Measurements from ENCODE around the gene REXO1. TPM values are rescaled to one million over a fixed set of nuclear protein-coding genes. Genes with fewer than 3 reads are reported as not detected.
"Not testable (repeated sequence)": the region's sequence is repeated elsewhere in the genome, so short reads cannot be mapped to it uniquely, and the experiment has no call there.

The REXO1 gene
- total RNA-seq, 1 experiment from 2014 or later = 52.1 TPM

- Histone ChIP-seq H3K36me3 (ENCODE audit: control insufficient read depth, insufficient read depth, low read length) (peaks cover 4% of the 10 kb centered on the region; the same call in 1 of the 2 replicates), H3K4me1 (ENCODE audit: control insufficient read depth, insufficient read depth, low read length) (peaks cover 26% of the 10 kb centered on the region), H3K27me3 (ENCODE audit: control insufficient read depth, insufficient read depth, low read length) (no peaks in the 10 kb centered on the region), H3K4me3 (ENCODE audit: low read depth in 2 of 2, low read length in 2 of 2) (no peak overlapping the region), H3K9me3 (ENCODE audit: control insufficient read depth, insufficient read depth, low read depth, low read length) (no peaks in the 10 kb centered on the region), H3K27ac (ENCODE audit: low read length) (no peak overlapping the region)
- intact Hi-C loops (cut with micrococcal nuclease; ENCODE audit: unreplicated experiment) (no loop called here), in situ Hi-C loops (cut with HindIII; ENCODE audit: low pct_unique_long_range_greater_than_20kb, low sequenced_read_pairs) (no loop called here)
- no peak for ATAC-seq
- no peak for DNase-seq (ENCODE audit: low read depth, low spot score)
- ChIA-PET CTCF (no interaction called here), POLR2A (no interaction called here)
- no TSS peak for BruUV-seq (replicated peaks)
- no peak for TF ChIP-seq TCF7L2 (IDR thresholded peaks at IDR 0.05; ENCODE audit: low read depth, low read length)
- no peak for TF ChIP-seq POLR2AphosphoS5 (IDR thresholded peaks at IDR 0.05; ENCODE audit: low read depth, low read length)
- no peak for TF ChIP-seq CTCF (IDR thresholded peaks at IDR 0.05)
- no peak for TF ChIP-seq SIN3A (IDR thresholded peaks at IDR 0.05; ENCODE audit: borderline replicate concordance, insufficient read depth, low read depth, low read length)
- no peak for TF ChIP-seq REST (IDR thresholded peaks at IDR 0.05; ENCODE audit: insufficient read depth in 1 of 2, low read depth in 2 of 2, low read length in 1 of 2)
Measured at GRCh38 chr19:1880611-1881392, 32.5 kb upstream of the REXO1 start.

GRCh38 chr19:1879982-1880381 is 31.7 kb upstream of the REXO1 start:
- H3K36me3 ChIP-seq (ENCODE audit: control insufficient read depth, insufficient read depth, low read length); POLR2A ChIA-PET; DNase-seq (ENCODE audit: low read depth, low spot score); intact Hi-C loops (cut with micrococcal nuclease; ENCODE audit: unreplicated experiment); CTCF ChIA-PET; H3K27me3 ChIP-seq (ENCODE audit: control insufficient read depth, insufficient read depth, low read length); H3K4me3 ChIP-seq (ENCODE audit: low read depth in 2 of 2, low read length in 2 of 2); ATAC-seq; H3K27ac ChIP-seq (ENCODE audit: low read length); BruUV-seq (replicated peaks); in situ Hi-C loops (cut with HindIII; ENCODE audit: low pct_unique_long_range_greater_than_20kb, low sequenced_read_pairs); H3K9me3 ChIP-seq (ENCODE audit: control insufficient read depth, insufficient read depth, low read depth, low read length): not testable (repeated sequence)
- H3K4me1 ChIP-seq (ENCODE audit: control insufficient read depth, insufficient read depth, low read length) = peaks cover 26% of the 10 kb centered on the region

- DNase-seq (ENCODE audit: low read depth, low spot score); CTCF ChIA-PET; BruUV-seq (replicated peaks); H3K27ac ChIP-seq (ENCODE audit: low read length); POLR2A ChIA-PET; in situ Hi-C loops (cut with HindIII; ENCODE audit: low pct_unique_long_range_greater_than_20kb, low sequenced_read_pairs); H3K9me3 ChIP-seq (ENCODE audit: control insufficient read depth, insufficient read depth, low read depth, low read length); H3K4me3 ChIP-seq (ENCODE audit: low read depth in 2 of 2, low read length in 2 of 2); ATAC-seq; intact Hi-C loops (cut with micrococcal nuclease; ENCODE audit: unreplicated experiment); H3K36me3 ChIP-seq (ENCODE audit: control insufficient read depth, insufficient read depth, low read length); H3K27me3 ChIP-seq (ENCODE audit: control insufficient read depth, insufficient read depth, low read length): not testable (repeated sequence)
- H3K4me1 ChIP-seq (ENCODE audit: control insufficient read depth, insufficient read depth, low read length) = peaks cover 23% of the 10 kb centered on the region
Measured at GRCh38 chr19:1878583-1878982, 30.3 kb upstream of the REXO1 start.

- BruUV-seq (replicated peaks); in situ Hi-C loops (cut with HindIII; ENCODE audit: low pct_unique_long_range_greater_than_20kb, low sequenced_read_pairs); intact Hi-C loops (cut with micrococcal nuclease; ENCODE audit: unreplicated experiment); H3K27me3 ChIP-seq (ENCODE audit: control insufficient read depth, insufficient read depth, low read length); H3K36me3 ChIP-seq (ENCODE audit: control insufficient read depth, insufficient read depth, low read length); H3K27ac ChIP-seq (ENCODE audit: low read length); POLR2A ChIA-PET; H3K4me3 ChIP-seq (ENCODE audit: low read depth in 2 of 2, low read length in 2 of 2); ATAC-seq; H3K9me3 ChIP-seq (ENCODE audit: control insufficient read depth, insufficient read depth, low read depth, low read length); DNase-seq (ENCODE audit: low read depth, low spot score): not testable (repeated sequence)
- peaks cover 16% of the 10 kb centered on the region for H3K4me1 ChIP-seq (ENCODE audit: control insufficient read depth, insufficient read depth, low read length)
- CTCF ChIA-PET = interaction anchor here (0.6 kb wide), 1 partner anchor 102 kb away, joined by 4 read pairs; no protein-coding TSS in a partner anchor
Measured at GRCh38 chr19:1877280-1877660, 29.0 kb upstream of the REXO1 start.

GRCh38 chr19:1876496-1877279 is 28.4 kb upstream of the REXO1 start:
- POLR2A ChIA-PET; H3K27me3 ChIP-seq (ENCODE audit: control insufficient read depth, insufficient read depth, low read length); in situ Hi-C loops (cut with HindIII; ENCODE audit: low pct_unique_long_range_greater_than_20kb, low sequenced_read_pairs); H3K36me3 ChIP-seq (ENCODE audit: control insufficient read depth, insufficient read depth, low read length); ATAC-seq; DNase-seq (ENCODE audit: low read depth, low spot score); BruUV-seq (replicated peaks); H3K9me3 ChIP-seq (ENCODE audit: control insufficient read depth, insufficient read depth, low read depth, low read length); intact Hi-C loops (cut with micrococcal nuclease; ENCODE audit: unreplicated experiment): not testable (repeated sequence)
- CTCF ChIA-PET = interaction anchor here (0.6 to 1.2 kb wide), 3 partner anchors 8 to 102 kb away, joined by 3 to 4 read pairs (median 4); partner anchors contain the start of gene ABHD17A
- H3K4me3 ChIP-seq (ENCODE audit: low read depth in 2 of 2, low read length in 2 of 2) = peak overlapping the region; percentile 67 to 80
- H3K27ac ChIP-seq (ENCODE audit: low read length) = peak overlapping the region; percentile 77
- H3K4me1 ChIP-seq (ENCODE audit: control insufficient read depth, insufficient read depth, low read length) = peaks cover 14% of the 10 kb centered on the region; the same call in 1 of the 2 replicates

All from Panc1 (cell line).